ENCODE data around the gene WSCD1. TPM values are rescaled to one million over a fixed set of nuclear protein-coding genes. Genes with fewer than 3 reads are reported as not detected.
A peak's percentile ranks its signal among the peaks of the same experiment; 100 is the strongest.

Gene WSCD1
- total RNA-seq, 2 donors from 2014 or later, result 19.5 to 22.3 TPM

DNA sequence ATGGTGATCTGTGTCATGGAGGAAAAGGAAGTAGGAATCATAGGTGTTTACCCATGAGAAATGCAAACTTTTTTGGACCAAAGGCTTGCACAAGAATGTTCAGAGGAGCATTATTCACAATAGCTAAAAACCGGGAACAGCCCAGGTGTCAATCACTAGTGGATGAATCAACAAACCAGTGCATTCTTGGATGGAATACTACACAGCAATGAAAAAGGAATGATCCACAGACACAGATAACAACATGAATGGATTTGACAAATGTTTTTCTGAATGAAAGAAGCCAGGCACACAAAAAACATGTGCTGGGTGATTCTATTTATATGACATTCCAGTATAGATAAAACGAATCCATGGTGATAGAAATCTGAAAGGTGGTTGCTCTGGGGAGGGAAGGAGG is 36.0 kb downstream of the WSCD1 start:
- peak overlapping the region; percentile 63 for H3K27ac ChIP-seq
- no peaks in the 10 kb centered on the region for H3K27me3 ChIP-seq
- peaks cover 5% of the 10 kb centered on the region for H3K4me1 ChIP-seq
- no peaks in the 10 kb centered on the region for H3K9me3 ChIP-seq
- intact Hi-C loops (cut with DNase I), result no loop called here
- no peak overlapping the region for H3K9ac ChIP-seq (ENCODE audit: low read depth in 2 of 2, low read length in 2 of 2)
- DNase-seq, result no peak
- TF ChIP-seq, protein P1, sequence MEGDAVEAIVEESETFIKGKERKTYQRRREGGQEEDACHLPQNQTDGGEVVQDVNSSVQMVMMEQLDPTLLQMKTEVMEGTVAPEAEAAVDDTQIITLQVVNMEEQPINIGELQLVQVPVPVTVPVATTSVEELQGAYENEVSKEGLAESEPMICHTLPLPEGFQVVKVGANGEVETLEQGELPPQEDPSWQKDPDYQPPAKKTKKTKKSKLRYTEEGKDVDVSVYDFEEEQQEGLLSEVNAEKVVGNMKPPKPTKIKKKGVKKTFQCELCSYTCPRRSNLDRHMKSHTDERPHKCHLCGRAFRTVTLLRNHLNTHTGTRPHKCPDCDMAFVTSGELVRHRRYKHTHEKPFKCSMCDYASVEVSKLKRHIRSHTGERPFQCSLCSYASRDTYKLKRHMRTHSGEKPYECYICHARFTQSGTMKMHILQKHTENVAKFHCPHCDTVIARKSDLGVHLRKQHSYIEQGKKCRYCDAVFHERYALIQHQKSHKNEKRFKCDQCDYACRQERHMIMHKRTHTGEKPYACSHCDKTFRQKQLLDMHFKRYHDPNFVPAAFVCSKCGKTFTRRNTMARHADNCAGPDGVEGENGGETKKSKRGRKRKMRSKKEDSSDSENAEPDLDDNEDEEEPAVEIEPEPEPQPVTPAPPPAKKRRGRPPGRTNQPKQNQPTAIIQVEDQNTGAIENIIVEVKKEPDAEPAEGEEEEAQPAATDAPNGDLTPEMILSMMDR (IDR thresholded peaks at IDR 0.05), result no peak
- no peaks in the 10 kb centered on the region for H3K36me3 ChIP-seq
- H3K4me3 ChIP-seq, result no peak overlapping the region

GRCh38 chr17:6107791-6108190 is 37.6 kb downstream of the WSCD1 start:
- DNase-seq, result no peak
- H3K27ac ChIP-seq, result no peak overlapping the region
- H3K9ac ChIP-seq (ENCODE audit: low read depth in 2 of 2, low read length in 2 of 2), result no peak overlapping the region
- TF ChIP-seq, protein P1 (IDR thresholded peaks at IDR 0.05), result no peak
- H3K27me3 ChIP-seq, result no peaks in the 10 kb centered on the region
- no peak overlapping the region for H3K4me3 ChIP-seq
- no peaks in the 10 kb centered on the region for H3K36me3 ChIP-seq
- intact Hi-C loops (cut with DNase I), result no loop called here
- peaks cover 5% of the 10 kb centered on the region for H3K4me1 ChIP-seq
- H3K9me3 ChIP-seq, result no peaks in the 10 kb centered on the region

DNA sequence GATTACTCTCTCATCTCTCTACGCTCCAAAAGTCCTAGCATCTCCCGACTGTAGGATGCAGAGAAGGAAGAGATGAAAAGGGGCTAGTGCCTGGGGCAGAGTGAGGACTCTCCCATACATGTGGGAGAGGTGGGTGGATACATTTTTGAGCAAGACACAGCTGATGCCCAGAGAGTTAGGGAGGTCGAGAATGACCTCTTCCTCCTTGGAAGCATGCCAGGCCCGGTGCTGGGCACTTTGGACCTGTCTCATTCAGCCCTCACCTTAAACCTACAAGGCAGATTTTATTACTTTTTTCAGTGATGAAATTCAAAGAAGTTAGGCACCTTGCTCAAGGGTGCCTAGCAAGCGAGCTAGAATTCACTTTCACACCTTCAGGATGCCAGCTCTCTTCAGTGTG is 38.2 kb downstream of the WSCD1 start:
- Histone ChIP-seq H3K4me1 (peaks cover 3% of the 10 kb centered on the region), H3K27ac (no peak overlapping the region), H3K27me3 (no peaks in the 10 kb centered on the region), H3K4me3 (no peak overlapping the region), H3K9me3 (no peaks in the 10 kb centered on the region), H3K9ac (ENCODE audit: low read depth in 2 of 2, low read length in 2 of 2) (no peak overlapping the region), H3K36me3 (no peaks in the 10 kb centered on the region)
- TF ChIP-seq, protein P1 (IDR thresholded peaks at IDR 0.05), result no peak
- intact Hi-C loops (cut with DNase I), result no loop called here
- DNase-seq, result peak; percentile 67

DNA sequence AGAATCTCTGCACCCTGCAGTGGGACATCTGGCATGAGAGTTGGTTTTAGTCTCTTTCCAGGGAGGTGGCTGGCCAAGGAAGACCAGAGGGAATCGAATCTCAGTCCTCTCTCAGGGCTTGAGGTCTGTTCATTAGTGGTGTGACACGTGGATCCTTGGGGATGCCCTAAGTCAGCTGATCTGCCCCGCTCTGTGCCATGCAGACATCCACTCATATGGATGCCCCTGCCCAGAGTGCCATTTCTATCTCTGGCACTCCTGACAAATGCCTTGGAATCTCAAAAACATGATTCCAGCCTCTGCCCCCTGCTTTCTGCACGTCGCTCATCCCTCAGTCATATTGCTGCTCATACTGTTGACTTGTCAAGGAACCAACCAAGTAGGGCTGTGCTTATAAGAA is 38.8 kb downstream of the WSCD1 start:
- no peak overlapping the region for H3K4me3 ChIP-seq
- TF ChIP-seq, protein P1 (IDR thresholded peaks at IDR 0.05), result no peak
- no peaks in the 10 kb centered on the region for H3K9me3 ChIP-seq
- H3K36me3 ChIP-seq, result no peaks in the 10 kb centered on the region
- DNase-seq, result no peak
- H3K9ac ChIP-seq (ENCODE audit: low read depth in 2 of 2, low read length in 2 of 2), result no peak overlapping the region
- H3K27me3 ChIP-seq, result no peaks in the 10 kb centered on the region
- H3K27ac ChIP-seq, result no peak overlapping the region
- intact Hi-C loops (cut with DNase I), result no loop called here
- no peaks in the 10 kb centered on the region for H3K4me1 ChIP-seq

DNA sequence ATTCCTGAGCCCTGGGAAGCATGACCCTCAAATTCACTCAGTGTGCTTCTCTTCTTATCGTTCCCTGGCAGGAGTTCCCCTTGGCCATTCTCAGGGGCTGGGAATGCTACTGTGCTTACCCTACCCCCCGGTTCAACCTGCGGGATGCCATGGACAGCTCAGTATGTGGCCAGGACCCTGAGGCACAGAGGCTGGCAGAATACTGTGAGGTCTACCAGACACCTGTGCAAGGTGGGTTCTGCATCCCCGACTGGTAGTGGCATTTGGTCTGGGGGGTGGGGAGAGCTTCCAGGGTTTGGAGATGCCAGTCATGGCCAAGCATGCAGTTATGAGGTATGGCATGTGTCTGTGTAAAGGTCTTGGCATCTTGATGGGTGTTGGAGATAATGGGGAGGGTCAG is 39.4 kb downstream of the WSCD1 start:
- H3K4me3 ChIP-seq, result no peak overlapping the region
- H3K27ac ChIP-seq, result peak overlapping the region; percentile 23
- no peaks in the 10 kb centered on the region for H3K4me1 ChIP-seq
- DNase-seq, result no peak
- TF ChIP-seq, protein P1 (IDR thresholded peaks at IDR 0.05), result no peak
- no peaks in the 10 kb centered on the region for H3K36me3 ChIP-seq
- intact Hi-C loops (cut with DNase I), result no loop called here
- no peaks in the 10 kb centered on the region for H3K9me3 ChIP-seq
- no peaks in the 10 kb centered on the region for H3K27me3 ChIP-seq
- H3K9ac ChIP-seq (ENCODE audit: low read depth in 2 of 2, low read length in 2 of 2), result no peak overlapping the region

DNA sequence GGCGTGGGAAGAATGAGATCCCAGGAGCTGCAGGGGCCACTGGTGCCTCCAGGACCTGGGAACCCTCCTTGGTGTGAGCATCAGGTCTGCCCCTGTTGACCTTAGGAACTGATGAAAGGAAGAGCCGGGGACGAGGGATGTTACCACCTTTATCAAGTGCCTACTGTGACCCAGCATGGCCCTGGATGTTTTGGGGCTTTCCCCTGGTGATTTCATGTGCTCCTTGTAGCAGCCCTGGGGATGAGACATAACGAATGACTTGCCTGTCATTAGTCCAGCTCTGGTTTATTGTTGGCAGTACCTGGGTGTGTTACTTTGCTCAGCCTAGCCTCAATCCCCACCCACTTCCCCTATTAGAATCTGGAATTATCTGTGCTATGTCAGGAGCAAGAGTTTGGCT is 39.9 kb downstream of the WSCD1 start:
- peak; percentile 38 for DNase-seq
- Histone ChIP-seq H3K9ac (ENCODE audit: low read depth in 2 of 2, low read length in 2 of 2) (no peak overlapping the region), H3K9me3 (no peaks in the 10 kb centered on the region), H3K4me3 (no peak overlapping the region), H3K4me1 (no peaks in the 10 kb centered on the region), H3K27me3 (no peaks in the 10 kb centered on the region), H3K36me3 (no peaks in the 10 kb centered on the region), H3K27ac (peak overlapping the region; percentile 23)
- TF ChIP-seq, protein P1 (IDR thresholded peaks at IDR 0.05), result no peak
- intact Hi-C loops (cut with DNase I), result no loop called here
